CD4-positive, alpha-beta T cell treated with Interleukin-1 beta for 1 hour (primary cell): ENCODE results near the gene MSI2.
"Not testable (repeated sequence)": the region's sequence is repeated elsewhere in the genome, so short reads cannot be mapped to it uniquely, and the experiment has no call there.

Experiments used
- DNase-seq, 2 donors: peaks; one replicate each; pipeline ENCODE4 v3.0.0-alpha.2; 2020 to 2022

Gene MSI2

GRCh38 chr17:57609125-57609877 is 353.0 kb downstream of the MSI2 start:
- DNase-seq: no peak

- DNase-seq: no peak
Measured at GRCh38 chr17:57609878-57610270, 353.6 kb downstream of the MSI2 start.

GRCh38 chr17:57612202-57613071 is 356.1 kb downstream of the MSI2 start:
- DNase-seq: peak; percentile 27 to 69

- no peak for DNase-seq
Measured at GRCh38 chr17:57614742-57615141, 358.4 kb downstream of the MSI2 start.

- no peak for DNase-seq
Measured at GRCh38 chr17:57615836-57616757, 359.8 kb downstream of the MSI2 start.

- no peak for DNase-seq
Measured at GRCh38 chr17:57617218-57617617, 360.9 kb downstream of the MSI2 start.

- no peak for DNase-seq
Measured at GRCh38 chr17:57619061-57619937, 363.0 kb downstream of the MSI2 start.

- DNase-seq: no peak
Measured at GRCh38 chr17:57620576-57620975, 364.3 kb downstream of the MSI2 start.

- not testable (repeated sequence) for DNase-seq
Measured at GRCh38 chr17:57621791-57622190, 365.5 kb downstream of the MSI2 start.

GRCh38 chr17:57622306-57622682 is 366.0 kb downstream of the MSI2 start:
- DNase-seq: no peak

- no peak for DNase-seq
Measured at GRCh38 chr17:57622683-57623433, 366.5 kb downstream of the MSI2 start.

- DNase-seq: no peak
Measured at GRCh38 chr17:57623620-57624019, 367.3 kb downstream of the MSI2 start.

GRCh38 chr17:57624386-57624785 is 368.1 kb downstream of the MSI2 start:
- DNase-seq: no peak

GRCh38 chr17:57625511-57625910 is 369.2 kb downstream of the MSI2 start:
- no peak for DNase-seq

GRCh38 chr17:57625957-57626356 is 369.6 kb downstream of the MSI2 start:
- DNase-seq: no peak

- no peak for DNase-seq
Measured at GRCh38 chr17:57626520-57627210, 370.3 kb downstream of the MSI2 start.

GRCh38 chr17:57627591-57627990 is 371.3 kb downstream of the MSI2 start:
- no peak for DNase-seq

GRCh38 chr17:57628421-57628820 is 372.1 kb downstream of the MSI2 start:
- no peak for DNase-seq

- DNase-seq: peak in 1 of 2 donors; percentile 56
Measured at GRCh38 chr17:57629470-57629869, 373.1 kb downstream of the MSI2 start.

GRCh38 chr17:57629886-57630285 is 373.6 kb downstream of the MSI2 start:
- no peak for DNase-seq

GRCh38 chr17:57630736-57631135 is 374.4 kb downstream of the MSI2 start:
- DNase-seq: no peak
